Activated CD8-positive, alpha-beta memory T cell treated with anti-CD3 and anti-CD28 coated beads for 4 hours (primary cell): Measurements from ENCODE around the gene RIOX2.
"Not testable (repeated sequence)": the region's sequence is repeated elsewhere in the genome, so short reads cannot be mapped to it uniquely, and the experiment has no call there.

Source experiments
- DNase-seq, 2 donors: peaks; one replicate each; pipeline ENCODE4 v3.0.0-alpha.2; 2020; ENCODE audit warnings: low read depth in 2 of 2

Gene RIOX2

GRCh38 chr3:97911459-97911858 is 60.8 kb downstream of the RIOX2 start:
- no peak for DNase-seq

- no peak for DNase-seq
Observed at GRCh38 chr3:97910931-97911351, 61.3 kb downstream of the RIOX2 start.

DNA sequence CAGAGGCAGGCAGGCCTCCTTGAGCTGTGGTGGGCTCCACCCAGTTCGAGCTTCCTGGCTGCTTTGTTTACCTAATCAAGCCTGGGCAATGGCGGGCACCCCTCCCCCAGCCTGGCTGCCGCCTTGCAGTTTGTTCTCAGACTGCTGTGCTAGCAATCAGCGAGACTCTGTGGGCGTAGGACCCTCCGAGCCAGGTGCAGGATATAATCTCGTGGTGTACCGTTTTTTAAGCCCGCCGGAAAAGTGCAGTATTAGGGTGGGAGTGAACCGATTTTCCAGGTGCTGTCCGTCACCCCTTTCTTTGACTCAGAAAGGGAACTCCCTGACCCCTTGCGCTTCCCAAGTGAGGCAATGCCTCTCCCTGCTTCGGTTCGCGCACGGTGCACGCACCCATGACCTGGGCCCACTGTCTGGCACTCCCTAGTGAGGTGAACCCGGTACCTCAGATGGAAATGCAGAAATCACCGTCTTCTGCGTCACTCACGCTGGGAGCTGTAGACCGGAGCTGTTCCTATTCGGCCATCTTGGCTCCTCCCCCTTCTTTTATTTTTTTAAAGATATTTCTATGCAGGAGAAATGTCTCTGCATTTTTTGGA is 61.9 kb downstream of the RIOX2 start:
- DNase-seq: not testable (repeated sequence)

DNA sequence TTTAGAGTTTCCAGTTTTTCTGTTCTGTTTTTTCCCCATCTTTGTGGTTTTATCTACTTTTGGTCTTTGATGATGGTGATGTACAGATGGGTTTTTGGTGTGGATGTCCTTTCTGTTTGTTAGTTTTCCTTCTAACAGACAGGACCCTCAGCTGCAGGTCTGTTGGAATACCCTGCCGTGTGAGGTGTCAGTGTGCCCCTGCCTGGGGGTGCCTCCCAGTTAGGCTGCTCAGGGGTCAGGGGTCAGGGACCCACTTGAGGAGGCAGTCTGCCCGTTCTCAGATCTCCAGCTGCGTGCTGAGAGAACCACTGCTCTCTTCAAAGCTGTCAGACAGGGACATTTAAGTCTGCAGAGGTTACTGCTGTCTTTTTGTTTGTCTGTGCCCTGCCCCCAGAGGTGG is 62.4 kb downstream of the RIOX2 start:
- not testable (repeated sequence) for DNase-seq

DNA sequence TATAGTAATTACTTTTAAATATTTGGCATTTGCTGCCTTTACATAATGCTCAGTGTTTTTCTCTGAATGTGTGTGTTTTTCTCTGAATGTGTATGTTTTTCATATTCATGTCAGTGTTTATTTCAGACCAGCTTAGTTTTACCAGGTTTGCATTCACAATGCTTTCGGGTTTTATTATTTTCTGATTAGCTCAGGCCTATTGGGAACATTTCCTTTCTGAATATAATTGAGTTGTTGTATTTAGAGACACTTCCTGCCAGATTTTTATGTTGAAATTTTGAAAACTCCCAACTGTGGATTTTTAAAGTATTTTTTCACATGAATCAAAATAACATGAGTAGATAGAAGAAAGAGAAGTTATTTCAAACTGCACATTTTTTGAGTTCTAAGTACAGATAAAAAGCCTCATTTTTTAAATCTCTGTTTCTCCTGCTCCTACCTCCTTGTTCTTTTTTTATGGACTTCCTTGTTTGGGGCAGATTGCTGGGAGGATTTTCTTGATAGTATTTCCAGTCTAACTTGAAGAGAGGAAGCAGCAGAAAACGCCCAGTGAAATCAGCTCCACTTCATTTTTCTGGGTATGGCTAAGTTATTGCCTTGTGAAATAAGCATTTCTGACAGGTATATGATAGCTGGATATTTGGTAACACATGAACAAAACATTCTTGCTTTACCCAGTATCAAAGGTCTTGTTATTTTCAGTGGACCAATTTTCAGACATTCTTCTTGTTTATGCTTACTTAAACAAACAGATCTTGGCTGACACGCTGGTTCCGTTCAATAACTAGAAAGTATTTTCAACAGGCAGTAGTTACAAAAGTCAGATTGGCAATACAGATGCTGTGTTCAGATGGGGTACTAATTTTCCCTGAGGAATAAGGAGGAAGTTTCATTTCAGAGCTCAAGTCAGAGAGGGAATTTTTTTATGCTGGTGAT is 70.7 kb downstream of the RIOX2 start:
- DNase-seq: no peak

DNA sequence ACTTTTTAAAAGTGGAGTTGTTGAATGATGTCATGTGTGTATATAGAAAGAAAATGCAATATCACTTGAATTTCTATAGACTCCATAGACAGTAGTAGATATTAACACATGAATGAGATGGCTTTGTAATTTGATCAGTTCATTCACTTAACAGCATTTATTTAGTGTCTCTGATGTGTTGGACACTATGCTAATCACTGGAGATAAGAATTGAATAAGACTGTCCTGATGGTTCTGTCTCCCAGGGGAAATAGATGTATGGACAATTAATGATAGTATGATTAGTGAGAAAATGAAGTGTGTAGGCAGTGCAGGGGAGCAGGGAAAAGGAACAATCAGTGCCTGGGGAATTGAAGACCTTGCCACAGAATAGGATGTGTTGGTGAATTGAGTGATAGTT is 72.9 kb downstream of the RIOX2 start:
- no peak for DNase-seq

DNA sequence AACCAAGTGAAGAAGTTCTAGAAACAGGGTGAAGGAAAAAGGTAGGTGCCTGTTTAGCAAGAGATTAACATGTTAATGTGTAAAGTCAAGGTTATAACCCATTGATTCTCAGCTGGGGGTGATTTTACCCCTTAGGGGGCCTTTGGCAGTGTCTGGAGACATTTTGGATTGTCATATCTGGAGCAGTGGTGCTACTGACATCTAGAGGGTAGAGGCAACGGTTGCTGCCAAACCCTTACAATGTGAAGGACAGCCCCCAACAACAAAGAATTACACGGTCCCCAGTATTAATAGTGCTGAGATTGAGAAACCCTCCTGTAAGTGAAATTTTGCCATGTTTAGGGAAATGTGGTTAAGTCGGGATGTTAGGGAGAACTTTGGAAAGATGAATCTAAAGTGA is 75.7 kb downstream of the RIOX2 start:
- DNase-seq: no peak

GRCh38 chr3:97896129-97896528 is 76.1 kb downstream of the RIOX2 start:
- no peak for DNase-seq

- no peak for DNase-seq
Observed at GRCh38 chr3:97895216-97895615, 77.0 kb downstream of the RIOX2 start.

GRCh38 chr3:97892852-97893251 is 79.4 kb downstream of the RIOX2 start:
- DNase-seq: no peak
